ENCODE data around the gene BPIFB1. TPM values are rescaled to one million over a fixed set of nuclear protein-coding genes. Genes with fewer than 3 reads are reported as not detected.

BPIFB1 gene
- total RNA-seq, 1 experiment from 2014 or later: 9.2 TPM

- peaks cover 36% of the 10 kb centered on the region for H3K27me3 Mint-ChIP-seq (ENCODE audit: unreplicated experiment)
- BruUV-seq (replicated peaks): no TSS peak
- intact Hi-C loops (cut with micrococcal nuclease; ENCODE audit: unreplicated experiment): no loop called here
Observed at GRCh38 chr20:33282196-33282934, 649 bp upstream of the BPIFB1 start.

DNA sequence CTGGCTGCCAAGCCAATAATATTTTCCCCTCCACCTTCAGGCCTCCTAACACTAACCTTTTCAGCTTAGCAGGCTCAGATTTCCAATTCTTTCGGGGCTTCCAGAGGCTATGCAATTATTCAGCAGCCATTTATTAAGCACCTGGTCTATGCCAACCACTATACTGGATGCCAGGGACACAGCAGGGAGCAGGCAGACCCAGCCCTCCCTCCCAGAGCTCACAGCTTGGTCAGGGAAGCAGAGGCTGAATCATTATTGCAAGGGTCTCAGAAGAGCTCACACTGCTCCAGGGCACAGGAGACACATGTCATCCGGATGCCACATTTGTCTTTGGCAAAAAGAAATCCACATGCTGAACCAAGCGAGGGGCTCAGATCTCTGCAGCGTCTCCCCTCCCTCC, 1.3 kb downstream of the BPIFB1 start:
- Mint-ChIP-seq H3K9me3 (ENCODE audit: low read depth, unreplicated experiment) (peaks cover 3% of the 10 kb centered on the region), H3K36me3 (ENCODE audit: insufficient read depth, unreplicated experiment) (peaks cover 6% of the 10 kb centered on the region), H3K4me3 (ENCODE audit: low read depth, unreplicated experiment) (no peak overlapping the region), H3K27ac (ENCODE audit: unreplicated experiment) (no peak overlapping the region), H3K27me3 (ENCODE audit: unreplicated experiment) (peaks cover 39% of the 10 kb centered on the region), H3K4me1 (ENCODE audit: low read depth, unreplicated experiment) (peaks cover 50% of the 10 kb centered on the region)
- no TSS peak for BruUV-seq (replicated peaks)
- intact Hi-C loops (cut with micrococcal nuclease; ENCODE audit: unreplicated experiment): no loop called here
- no peak for TF ChIP-seq CTCF (IDR thresholded peaks at IDR 0.05; ENCODE audit: unreplicated experiment)
- CTCF ChIA-PET: interaction anchor here (1.9 kb wide), 1 partner anchor 22 kb away, joined by 10 read pairs; no protein-coding TSS in a partner anchor
- no peak for DNase-seq

More at GRCh38 chr20:33282196-33282934, 649 bp upstream of the BPIFB1 start:
- no peak overlapping the region for H3K27ac Mint-ChIP-seq (ENCODE audit: unreplicated experiment)
- H3K4me3 Mint-ChIP-seq (ENCODE audit: low read depth, unreplicated experiment): no peak overlapping the region
- peaks cover 16% of the 10 kb centered on the region for H3K36me3 Mint-ChIP-seq (ENCODE audit: insufficient read depth, unreplicated experiment)
- H3K9me3 Mint-ChIP-seq (ENCODE audit: low read depth, unreplicated experiment): peaks cover 3% of the 10 kb centered on the region
- CTCF ChIA-PET: interaction anchor here (0.6 to 2.4 kb wide), 4 partner anchors 18 to 1019 kb away, joined by 3 to 21 read pairs (median 4); no protein-coding TSS in a partner anchor
- no peak for DNase-seq
- peaks cover 69% of the 10 kb centered on the region for H3K4me1 Mint-ChIP-seq (ENCODE audit: low read depth, unreplicated experiment)
- no peak for TF ChIP-seq CTCF (IDR thresholded peaks at IDR 0.05; ENCODE audit: unreplicated experiment)

DNA sequence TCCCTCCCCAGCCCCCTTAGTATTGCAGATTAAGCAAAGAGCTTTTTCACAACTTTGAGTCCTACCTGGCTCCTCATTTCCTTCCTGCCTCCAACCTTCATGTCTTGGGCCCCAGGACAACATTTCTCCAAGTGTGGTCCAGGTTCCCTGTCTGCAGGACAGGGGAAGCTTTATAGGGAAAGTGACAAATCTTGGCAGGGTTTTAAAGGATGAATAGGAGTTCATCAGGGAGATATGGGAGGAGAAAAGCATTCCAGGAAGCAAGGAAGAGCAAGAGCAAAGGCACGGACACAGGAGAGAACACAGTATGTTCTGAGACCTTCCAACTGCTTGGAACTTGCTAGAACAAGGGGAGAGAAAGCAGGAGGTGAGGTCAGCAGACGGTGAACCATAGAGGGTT, 1.9 kb downstream of the BPIFB1 start:
- H3K27ac Mint-ChIP-seq (ENCODE audit: unreplicated experiment): no peak overlapping the region

DNA sequence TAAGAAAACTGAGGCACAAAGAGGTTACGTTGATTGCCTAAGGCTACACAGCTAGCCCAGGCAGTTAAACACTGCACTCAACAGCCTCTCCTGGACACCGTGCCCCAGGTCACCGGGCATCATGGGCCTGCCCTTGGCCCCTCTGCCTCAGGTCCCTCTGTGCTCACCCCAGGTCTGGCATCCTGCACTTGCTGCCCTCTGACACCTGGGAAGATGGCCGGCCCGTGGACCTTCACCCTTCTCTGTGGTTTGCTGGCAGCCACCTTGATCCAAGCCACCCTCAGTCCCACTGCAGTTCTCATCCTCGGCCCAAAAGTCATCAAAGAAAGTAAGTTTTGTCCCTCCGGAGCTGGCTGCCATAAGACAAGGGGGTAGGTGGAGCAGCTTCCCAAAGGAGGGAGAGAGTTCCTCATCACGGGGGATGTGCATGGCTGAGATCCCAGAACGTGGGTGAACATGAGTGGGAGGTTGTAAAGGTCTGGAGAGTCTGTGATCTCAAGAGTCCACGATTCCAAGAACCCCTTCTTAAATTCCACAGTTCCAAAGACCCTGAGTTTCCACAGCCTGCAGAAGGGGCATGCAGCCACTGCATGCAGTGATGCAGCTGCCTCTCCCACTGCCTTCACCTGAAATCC, 3.0 kb downstream of the BPIFB1 start:
- no peak for TF ChIP-seq CTCF (IDR thresholded peaks at IDR 0.05; ENCODE audit: unreplicated experiment)
- Mint-ChIP-seq H3K36me3 (ENCODE audit: insufficient read depth, unreplicated experiment) (peaks cover 6% of the 10 kb centered on the region), H3K9me3 (ENCODE audit: low read depth, unreplicated experiment) (no peaks in the 10 kb centered on the region), H3K27ac (ENCODE audit: unreplicated experiment) (no peak overlapping the region), H3K4me1 (ENCODE audit: low read depth, unreplicated experiment) (peaks cover 33% of the 10 kb centered on the region), H3K27me3 (ENCODE audit: unreplicated experiment) (peaks cover 39% of the 10 kb centered on the region), H3K4me3 (ENCODE audit: low read depth, unreplicated experiment) (no peak overlapping the region)
- intact Hi-C loops (cut with micrococcal nuclease; ENCODE audit: unreplicated experiment): no loop called here
- CTCF ChIA-PET: interaction anchor here (0.6 to 3.7 kb wide), 4 partner anchors 23 to 700 kb away, joined by 3 to 16 read pairs (median 6); no protein-coding TSS in a partner anchor
- DNase-seq: no peak
- no TSS peak for BruUV-seq (replicated peaks)

More for the DNA sequence above, 1.9 kb downstream of the BPIFB1 start:
- H3K9me3 Mint-ChIP-seq (ENCODE audit: low read depth, unreplicated experiment): peaks cover under 1% of the 10 kb centered on the region
- CTCF ChIA-PET: interaction anchor here (0.5 to 1.9 kb wide), 3 partner anchors 22 to 701 kb away, joined by 3 to 10 read pairs (median 4); no protein-coding TSS in a partner anchor
- peaks cover 6% of the 10 kb centered on the region for H3K36me3 Mint-ChIP-seq (ENCODE audit: insufficient read depth, unreplicated experiment)
- H3K27me3 Mint-ChIP-seq (ENCODE audit: unreplicated experiment): peaks cover 39% of the 10 kb centered on the region
- no peak for DNase-seq
- no TSS peak for BruUV-seq (replicated peaks)
- H3K4me1 Mint-ChIP-seq (ENCODE audit: low read depth, unreplicated experiment): peaks cover 43% of the 10 kb centered on the region
- TF ChIP-seq CTCF (IDR thresholded peaks at IDR 0.05; ENCODE audit: unreplicated experiment): no peak
- H3K4me3 Mint-ChIP-seq (ENCODE audit: low read depth, unreplicated experiment): no peak overlapping the region
- intact Hi-C loops (cut with micrococcal nuclease; ENCODE audit: unreplicated experiment): no loop called here

All from Calu3 (cell line).